Activated naive CD4-positive, alpha-beta T cell treated with Interleukin-2 at 50 U/mL for 16 hours (primary cell): ENCODE data around the gene CXCL6.

Source experiments
- DNase-seq: peaks from one replicate; pipeline ENCODE4 v3.0.0-alpha.2; 2020

Gene CXCL6

DNA sequence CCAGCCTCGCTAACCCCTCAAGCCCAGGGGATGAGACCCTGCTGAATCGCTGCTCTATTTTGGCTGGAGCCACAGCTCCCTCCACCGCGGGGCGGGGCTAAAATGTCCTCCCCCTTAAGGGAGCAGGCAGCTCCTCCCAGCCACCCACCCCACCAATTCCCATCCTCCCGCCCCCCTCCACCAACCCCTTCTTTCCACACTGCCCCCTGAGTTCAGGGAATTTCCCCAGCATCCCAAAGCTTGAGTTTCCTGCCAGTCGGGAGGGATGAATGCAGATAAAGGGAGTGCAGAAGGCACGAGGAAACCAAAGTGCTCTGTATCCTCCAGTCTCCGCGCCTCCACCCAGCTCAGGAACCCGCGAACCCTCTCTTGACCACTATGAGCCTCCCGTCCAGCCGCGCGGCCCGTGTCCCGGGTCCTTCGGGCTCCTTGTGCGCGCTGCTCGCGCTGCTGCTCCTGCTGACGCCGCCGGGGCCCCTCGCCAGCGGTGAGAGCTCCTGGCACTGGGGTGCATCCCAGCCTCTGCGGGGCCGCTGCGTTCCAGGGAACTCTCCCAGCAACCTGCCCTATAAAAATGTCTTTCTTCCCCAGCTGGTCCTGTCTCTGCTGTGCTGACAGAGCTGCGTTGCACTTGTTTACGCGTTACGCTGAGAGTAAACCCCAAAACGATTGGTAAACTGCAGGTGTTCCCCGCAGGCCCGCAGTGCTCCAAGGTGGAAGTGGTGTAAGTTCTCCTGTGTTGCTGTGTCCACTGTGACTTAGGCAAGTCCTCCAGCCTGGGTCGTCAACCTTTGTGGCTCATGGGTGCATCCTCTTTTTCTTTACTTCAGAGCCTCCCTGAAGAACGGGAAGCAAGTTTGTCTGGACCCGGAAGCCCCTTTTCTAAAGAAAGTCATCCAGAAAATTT lies at the start of gene CXCL6:
Gene CXCL6 (plus strand): TSS at position 306 of the 907 bp plus-strand sequence. CDS start 73 bp downstream, at position 379.
- DNase-seq, result no peak

DNA sequence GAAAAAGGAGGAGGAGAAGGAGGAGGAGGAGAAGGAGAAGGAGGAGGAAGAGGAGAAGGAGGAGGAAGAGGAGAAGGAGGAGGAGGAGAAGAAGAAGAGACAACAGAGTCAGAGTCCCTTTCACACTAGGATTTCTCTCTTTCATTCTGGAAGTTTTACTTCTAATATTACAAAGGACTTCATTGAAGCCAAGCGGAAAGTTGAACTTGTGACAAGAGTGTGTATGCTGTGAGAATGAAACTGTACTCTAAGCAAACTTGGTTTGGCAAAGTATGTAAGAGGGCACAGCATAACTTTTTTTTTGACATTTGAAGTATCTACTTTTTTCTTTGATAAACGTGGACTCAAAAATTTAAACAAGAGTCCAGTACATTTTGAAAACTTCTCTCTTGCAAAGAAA lies 48.1 kb upstream of the CXCL6 start:
- DNase-seq, result no peak

DNA sequence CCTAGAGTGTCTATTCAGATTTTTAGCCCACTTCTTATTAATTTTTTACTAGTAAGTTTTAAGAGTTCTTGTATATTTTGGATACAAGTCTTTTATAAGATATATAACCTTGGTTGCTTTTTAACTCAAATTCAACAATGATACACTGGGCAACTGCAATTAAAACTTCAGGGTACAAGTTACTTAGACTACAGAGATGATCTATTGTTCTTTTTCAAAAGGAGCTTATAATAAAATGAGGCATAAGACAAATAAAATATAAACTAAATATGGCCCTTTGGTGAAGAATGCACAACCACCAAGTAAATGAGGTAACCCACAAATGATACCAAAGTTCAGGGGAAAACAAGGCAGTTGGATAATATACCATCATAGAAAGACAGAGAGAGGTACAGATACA lies 37.6 kb upstream of the CXCL6 start:
- DNase-seq, result no peak

DNA sequence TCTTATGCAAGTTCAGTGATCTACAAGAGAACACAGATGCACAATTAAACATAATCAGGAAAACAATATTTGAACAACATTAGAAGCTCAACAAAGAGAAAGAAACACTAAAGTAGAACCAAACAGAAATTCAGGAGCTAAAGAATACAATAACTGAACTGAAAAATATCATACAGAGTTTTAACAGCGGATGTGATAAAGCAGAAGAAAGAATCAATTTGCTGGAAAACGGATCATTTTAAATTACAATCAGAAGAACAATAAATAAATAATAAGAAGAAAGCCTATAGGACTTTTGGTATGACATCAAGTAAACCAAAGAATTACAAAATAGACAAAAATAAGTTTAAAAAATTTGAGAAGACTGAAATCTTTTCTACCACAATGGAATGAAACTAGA lies 36.3 kb upstream of the CXCL6 start:
- no peak for DNase-seq

DNA sequence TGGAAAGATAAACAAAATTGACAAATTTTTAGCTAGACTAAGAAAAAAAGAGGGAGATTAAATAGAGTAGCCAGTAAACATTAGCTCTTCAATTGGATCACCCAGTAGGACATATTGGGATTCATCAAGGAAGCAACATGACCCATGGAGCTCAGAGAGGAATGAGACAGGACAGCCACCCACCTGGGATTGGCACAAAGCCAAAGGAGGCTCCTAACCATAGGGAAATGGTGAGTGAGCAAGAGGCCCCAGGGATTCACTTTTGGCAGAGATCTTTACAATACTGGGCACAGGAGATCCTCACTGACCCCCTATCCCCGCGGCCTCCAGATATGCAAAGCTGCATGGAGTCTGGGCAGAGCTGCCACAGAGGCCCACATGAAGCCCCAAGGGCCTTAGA lies 34.8 kb upstream of the CXCL6 start:
- no peak for DNase-seq

DNA sequence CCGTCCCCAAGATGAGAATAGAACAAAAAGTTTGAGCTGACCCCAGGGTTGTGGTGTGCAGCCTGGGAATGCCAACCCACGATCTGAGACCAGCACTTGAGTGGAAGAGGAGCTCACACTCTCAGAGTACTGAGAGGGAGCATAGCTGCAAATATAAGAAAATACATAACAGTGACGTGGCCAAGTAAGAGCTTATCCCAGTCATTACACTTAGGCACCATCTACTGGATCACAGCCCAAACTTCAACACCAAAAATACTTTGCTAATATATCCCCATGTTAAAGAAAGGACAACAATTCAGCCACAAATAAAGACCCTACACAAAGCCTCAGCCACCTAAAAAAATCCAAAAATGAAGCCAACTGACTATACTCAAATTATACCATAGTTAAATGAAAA lies 33.3 kb upstream of the CXCL6 start:
- no peak for DNase-seq

DNA sequence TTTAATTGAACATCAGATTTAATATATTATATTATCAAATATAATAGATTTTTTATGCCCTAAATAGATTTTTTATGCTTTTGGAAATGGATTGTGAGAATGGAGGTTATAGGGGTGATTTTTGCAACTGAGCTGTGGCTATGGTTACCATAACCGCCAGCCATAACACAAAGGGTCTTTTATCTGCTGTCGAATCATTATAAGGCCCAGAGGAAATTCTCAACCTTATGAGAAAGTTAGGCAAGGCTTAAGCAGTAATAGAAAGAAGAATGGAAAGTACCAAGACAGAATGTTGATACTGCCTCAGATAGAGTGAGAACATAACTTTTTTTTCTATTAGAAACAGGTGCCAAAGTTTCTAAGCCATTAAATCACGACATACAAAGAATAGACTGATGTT lies 26.3 kb upstream of the CXCL6 start:
- DNase-seq, result no peak

DNA sequence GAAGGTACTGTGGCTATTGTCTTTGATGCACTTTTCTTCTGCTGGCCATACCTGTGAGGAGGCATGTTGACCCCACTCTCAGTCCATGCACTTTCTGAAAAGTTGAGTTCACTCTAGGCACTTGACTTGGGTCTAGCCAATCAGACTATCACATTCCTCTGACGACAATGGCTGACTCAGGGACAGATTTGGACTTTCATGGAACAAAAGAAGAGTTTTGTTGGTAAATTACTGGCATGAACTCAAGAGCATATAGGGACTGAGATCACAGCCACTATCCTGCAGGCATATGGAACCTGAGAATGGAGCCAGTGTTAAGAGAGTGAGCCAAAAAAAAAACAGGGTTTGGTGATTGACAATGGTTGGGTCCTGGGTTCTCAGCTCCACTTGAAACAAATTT lies 24.6 kb upstream of the CXCL6 start:
- no peak for DNase-seq

DNA sequence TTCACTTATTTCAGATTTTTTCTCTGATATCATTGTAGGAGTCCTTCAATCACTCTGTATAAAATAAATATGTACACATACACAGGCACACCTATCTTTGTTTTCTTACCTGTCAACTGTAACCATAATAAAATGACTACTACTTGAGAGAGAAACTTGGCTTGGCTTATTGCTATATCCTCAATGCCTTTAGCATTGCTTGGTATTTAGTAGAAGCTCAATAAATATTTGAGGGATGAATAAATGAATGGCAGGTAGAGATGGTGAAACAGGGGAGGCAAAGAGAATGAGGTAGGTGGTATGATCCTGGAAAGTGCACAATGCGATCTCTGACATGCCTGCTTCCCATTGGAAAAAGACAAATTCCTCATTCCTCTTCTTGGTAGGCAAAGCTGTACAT lies 21.8 kb upstream of the CXCL6 start:
- no peak for DNase-seq

DNA sequence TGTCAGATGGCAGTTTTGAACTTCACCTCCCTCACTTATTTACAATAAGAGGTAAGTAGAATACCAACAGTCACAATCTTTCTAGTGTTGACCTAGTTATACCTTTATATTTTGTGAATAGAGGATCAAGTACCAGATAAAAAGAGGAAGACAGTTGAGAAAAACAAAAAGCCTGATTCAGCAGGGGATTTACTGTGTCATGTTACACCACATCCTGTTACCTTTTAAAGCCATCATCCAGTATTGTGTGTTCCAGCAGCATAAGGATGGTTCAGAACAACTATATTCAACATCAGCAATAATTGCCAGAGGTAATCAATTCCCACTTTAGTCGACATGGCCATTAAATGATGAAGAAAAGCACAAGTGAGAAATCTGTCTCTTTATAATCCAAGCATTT lies 21.3 kb upstream of the CXCL6 start:
- DNase-seq, result no peak

DNA sequence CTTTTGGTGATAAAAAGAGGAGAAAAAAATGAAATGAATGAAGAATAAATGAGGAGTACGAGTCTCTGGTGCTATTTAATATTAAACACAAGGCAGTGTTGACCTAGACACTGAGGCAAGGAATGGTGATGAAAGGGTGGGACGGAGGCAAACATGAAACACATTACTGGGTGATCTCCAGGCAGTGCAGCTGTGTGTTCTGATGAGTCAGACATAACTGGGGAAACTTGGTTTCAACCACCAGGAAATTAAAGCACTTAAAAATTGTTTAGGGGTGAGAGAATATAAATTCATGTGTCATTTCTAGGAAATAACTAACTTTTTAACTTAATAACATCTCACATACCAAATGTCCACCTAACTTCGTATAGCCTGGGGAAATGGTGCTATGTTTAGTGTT lies 19.7 kb upstream of the CXCL6 start:
- DNase-seq, result no peak

DNA sequence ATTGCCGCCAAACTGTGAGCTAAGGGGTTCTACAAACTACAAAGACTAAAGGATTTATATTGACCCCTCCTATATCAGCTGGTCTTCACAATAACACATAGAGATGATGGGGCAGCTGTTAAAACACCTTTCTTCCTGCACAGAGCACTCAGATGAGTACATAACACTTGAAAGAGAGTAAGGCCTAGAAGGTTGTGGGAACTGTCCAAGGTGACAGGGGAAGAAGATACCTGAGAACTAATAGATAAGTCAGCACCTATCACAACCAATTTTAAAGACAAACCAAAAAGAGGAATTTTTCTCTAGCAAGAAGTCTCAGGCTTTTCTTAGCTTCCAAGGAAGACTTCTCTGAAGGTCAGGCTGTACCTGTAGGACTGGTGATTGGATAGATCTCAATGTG lies 19.1 kb upstream of the CXCL6 start:
- no peak for DNase-seq

DNA sequence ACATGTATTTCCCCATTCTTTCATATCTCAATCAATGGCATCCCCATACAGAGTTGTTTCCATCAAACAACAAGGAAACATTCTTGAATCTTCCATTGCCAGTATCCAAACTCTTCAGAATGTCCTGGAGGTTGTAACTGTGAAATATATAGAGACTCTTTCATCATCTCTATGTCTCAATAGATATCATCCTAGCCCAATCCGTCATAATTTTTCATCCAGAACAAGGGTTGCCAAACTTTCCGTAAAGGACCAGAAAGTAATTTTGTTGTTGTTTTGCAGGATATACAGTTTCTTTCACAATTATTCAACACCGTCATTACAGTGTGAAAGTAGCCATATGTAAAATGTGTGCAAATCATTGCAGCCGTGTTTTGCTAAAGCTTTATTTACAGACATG lies 15.2 kb upstream of the CXCL6 start:
- no peak for DNase-seq

DNA sequence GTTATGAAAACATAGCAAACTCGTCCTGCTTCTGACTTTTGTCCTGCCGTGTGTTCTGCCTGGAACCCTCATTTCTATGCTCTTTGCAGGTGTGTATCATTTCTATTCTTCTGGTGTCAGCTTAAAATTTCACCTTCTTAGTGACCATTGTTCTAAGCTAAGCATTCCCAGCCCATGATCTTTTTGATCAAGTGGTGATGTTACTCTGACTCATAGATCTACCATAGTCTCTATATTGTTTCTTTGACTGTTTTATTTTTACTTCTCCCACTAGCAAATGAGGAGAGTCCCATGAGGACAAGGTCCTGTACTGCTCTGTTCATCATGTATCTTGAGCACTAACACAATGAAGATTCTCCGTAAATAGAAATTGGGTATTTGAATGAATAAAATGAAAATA lies 14.1 kb upstream of the CXCL6 start:
- no peak for DNase-seq

DNA sequence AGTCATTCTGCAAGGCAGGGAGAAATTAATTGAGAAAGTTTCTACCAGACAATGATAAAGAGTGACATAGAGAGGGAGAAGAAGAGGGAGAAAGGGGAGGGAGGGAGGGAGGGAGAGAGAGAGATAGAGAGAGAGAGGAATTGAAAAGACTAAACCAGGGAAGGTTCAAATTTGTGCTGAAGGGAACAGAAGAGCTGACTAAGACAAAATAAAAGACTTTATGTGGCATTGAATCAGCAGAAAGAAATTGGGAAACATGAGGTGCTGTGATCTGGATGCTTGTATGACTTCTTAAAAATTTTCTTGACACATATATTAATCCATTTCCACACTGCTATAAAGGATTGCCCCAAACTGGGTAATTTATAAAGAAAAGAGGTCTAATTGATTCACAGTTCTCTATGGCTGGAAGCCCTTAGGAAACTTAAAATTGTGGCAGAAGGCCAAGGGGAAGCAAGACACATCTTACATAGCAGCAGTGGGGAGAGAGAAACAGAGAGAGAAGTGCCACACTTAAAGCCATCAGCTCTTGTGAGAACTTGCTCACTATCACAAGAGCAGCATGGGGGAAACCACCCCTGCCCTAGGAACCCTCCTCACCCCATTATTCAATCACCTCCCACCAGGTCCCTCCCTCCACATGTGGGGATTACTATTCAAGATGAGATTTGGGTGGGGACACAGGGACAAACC lies 13.5 kb upstream of the CXCL6 start:
- DNase-seq, result no peak

DNA sequence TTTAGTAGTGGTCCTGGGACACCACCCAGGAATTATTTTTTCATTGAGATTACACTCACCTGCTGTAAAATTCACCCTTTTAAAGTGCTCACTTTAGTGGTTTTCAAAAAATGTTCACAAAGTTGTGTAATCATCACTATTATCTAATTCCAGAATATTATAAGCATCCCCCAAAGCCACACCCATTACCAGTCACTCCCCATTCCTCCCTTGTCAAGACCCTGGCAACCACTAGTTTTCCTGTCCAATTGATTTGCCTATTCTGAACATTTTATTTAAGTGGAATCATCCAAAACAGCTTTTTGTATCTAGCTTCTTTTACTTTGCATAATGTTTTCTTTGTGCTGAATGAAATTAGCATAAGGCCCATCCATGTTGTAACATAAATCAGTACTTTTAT lies 12.7 kb upstream of the CXCL6 start:
- DNase-seq, result no peak

DNA sequence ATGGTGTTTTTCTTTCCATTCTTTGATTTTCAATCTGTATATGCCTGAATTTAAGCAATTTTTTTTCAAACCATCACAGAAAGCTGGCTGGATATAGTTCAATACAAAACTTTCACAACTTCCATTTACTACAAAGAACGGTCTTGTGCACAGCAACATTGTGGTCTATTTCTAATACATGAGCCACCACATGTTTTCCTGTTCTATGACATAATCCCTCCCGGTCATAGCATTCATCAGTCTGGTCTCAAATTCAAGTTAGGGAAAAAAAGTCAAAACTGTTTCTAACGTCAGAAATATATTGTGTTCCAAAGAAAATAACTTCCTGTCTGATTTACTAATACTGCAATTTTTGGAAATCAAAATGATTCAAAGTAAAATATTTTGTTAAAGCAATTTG lies 7.5 kb upstream of the CXCL6 start:
- no peak for DNase-seq

DNA sequence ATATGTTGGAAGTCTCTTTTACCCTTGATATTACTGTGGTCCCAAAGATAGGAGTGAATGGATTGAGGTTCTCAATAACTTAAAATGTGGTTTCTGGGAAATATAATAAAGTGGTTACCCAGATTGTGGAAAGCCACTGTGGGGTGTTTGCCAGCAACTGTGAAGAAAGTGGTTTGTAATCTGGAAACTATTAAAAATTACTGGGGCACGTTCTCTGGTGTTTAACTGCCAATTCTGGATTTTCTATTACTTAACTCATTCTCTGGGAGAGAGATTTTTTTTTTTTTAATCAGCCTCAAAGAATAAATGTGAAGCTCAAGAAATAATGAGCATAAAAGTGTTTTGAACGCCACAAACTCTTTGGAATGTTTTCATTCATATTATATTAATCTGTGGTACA lies 4.9 kb upstream of the CXCL6 start:
- DNase-seq, result no peak

DNA sequence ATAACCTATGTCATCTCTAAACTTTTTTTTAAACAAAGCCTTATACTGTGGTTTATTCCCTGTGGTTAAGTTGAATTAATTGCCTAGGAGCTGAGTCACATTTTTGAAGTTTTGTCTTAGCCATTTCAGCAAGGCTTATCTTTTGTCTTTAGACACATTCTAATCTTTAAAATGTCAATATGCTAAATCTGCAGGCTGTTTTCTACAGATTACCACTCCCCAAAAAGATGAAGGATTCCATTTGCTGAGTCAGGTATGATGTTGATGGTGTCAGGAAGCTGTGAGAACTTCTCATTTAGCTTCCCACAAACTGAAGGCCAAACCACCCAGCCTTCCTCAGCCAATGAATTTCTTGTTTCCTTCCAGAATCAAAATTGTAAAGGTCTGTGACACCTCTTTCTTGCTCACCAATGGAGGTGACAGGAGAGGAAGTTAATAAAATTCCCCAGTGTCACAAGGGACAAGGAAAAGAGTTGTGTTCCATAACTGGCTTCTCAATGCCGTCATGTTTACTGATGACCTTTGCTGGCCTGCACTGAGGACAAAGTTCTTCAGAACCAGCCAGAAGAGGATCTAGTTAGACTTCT lies 3.7 kb upstream of the CXCL6 start:
- no peak for DNase-seq

DNA sequence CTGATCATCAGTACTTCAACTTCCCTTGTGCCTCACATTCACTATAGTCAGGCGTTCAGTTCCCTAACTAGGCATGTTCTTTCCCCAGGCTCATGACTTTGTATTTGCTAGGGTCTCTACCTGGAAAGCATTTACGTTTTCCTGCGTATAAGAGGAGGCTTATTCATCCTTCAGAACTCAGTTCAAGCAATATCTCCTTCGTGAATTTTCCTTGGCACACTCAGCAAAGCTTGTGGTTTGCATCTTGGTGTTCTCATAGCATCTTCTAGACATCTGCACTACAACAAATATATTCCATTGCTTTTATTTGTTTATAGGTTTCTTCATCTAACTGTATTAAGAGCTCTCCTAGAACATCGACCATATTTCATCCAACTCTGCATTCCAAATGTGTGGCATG lies 2.6 kb downstream of the CXCL6 start:
- no peak for DNase-seq

DNA sequence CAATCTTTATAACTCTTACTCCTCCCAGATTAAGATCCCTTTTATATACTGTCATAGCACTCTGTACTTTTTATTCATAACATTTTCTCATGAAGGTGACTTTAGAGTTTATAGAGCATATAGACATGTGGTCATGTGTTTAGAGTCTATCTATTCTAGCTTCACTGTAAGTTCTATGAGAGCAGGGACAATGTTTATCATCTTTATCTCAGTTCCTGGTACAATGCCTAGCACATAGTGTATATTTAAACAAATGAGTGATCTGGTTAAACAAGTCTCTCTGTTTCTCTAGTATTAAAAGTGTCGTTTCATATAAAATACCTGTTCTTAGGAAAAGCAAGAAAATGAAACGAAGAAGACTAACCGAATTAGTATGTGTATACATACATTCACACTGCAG lies 3.2 kb downstream of the CXCL6 start:
- DNase-seq, result no peak

DNA sequence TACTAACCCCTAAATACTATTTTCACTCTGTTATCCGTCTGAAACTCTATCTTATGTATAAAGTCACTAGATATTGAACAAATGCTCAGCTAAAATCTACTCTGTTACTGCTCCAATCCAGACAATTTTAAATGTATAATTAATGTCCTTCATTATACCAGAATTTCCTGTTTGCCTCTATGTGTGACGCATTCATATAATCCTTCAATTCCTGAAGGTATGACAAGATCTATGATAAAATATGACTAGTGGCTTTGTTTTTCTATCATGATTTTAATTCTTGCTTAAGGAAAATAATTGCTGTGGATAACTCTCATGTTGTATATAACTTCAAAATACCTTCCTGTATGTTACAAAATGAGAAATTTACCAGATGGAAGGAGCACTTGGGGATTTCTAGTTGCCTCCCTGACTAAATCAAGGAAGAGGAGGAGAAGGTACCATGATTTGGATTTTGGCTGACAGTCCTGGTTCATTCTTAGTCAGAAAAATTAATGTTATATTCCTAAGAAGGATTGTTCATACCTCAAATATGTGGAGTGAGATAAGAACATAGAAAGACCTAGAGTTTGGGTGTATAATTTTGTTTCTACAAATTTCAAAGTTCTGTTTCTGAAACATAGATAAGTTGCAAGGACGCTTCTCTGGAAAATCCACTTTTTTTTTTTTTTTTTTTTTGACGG lies 4.9 kb downstream of the CXCL6 start:
- DNase-seq, result no peak

DNA sequence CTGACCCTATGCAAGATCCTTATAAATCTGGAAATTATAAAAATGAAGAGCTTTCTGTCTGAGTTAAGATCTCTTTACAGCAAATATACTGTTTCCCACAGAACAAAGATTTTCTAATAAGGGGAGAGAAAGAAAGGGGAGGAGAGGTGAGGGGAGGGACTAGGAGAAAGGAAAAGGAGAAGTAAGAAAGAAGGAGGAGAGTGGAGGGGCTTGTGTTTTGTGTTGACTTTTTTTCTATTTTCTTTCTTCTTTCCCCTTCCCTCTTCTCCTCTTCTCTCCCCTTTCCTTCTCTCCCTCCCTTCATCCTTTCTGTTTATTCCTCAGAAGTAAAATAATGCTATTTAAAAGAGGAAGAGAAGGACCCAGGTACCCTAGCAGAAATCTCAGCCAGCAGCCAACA lies 6.2 kb downstream of the CXCL6 start:
- DNase-seq, result no peak

DNA sequence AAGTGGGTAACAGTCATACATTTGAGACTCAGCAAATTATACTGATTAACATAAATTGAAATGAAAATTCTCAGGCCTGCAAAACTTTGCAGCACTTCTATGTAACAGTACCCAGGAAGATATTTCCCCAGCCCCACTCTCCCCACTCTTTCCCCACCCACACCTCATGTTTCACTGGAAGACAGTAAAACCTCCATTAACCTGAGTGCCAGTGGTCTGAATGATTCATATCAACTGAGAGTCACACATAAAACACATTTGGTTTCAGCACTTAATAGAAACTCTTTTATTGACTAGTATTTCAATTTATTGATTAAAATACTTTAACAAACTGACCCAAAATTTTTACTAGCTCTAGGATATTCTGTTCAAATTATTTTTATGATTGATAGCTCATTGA lies 6.9 kb downstream of the CXCL6 start:
- DNase-seq, result no peak
